ENCODE results near the gene E2F3.

The E2F3 gene

GRCh38 chr6:20538907-20539306, 137.2 kb downstream of the E2F3 start:
- DNase-seq: no peak

GRCh38 chr6:20539387-20539786, 137.7 kb downstream of the E2F3 start:
- DNase-seq: no peak

- no peak for DNase-seq
Measured at GRCh38 chr6:20540683-20541082, 139.0 kb downstream of the E2F3 start.

- DNase-seq: no peak
Measured at GRCh38 chr6:20541382-20541781, 139.7 kb downstream of the E2F3 start.

- DNase-seq: no peak
Measured at GRCh38 chr6:20542927-20543602, 141.4 kb downstream of the E2F3 start.
